Spleen (tissue), 7 donors: Measurements from ENCODE around the gene C12orf56.

Source experiments
- POLR2A ChIP-seq, 3 donors: fragments of 450-650 bp; IDR thresholded peaks; one replicate each; pipeline ENCODE4 v1.5.1; 2017; ENCODE audit warnings: antibody characterized with exemption in 3 of 3, mild to moderate bottlenecking in 1 of 3
- TF ChIP-seq, protein P1 (sequence below), 11 experiments: fragments of 200-600 bp in 7 of 11; fragments of 450-650 bp in 4 of 11; sonication (generic) in 4 of 11; IDR thresholded peaks in 8 of 11; conservative IDR thresholded peaks in 3 of 11; 1 replicate in 7 of 11; 2 replicates in 4 of 11; pipeline versions ENCODE4 v1.4.0 to v1.8.0; 2016 to 2021; ENCODE audit warnings: antibody characterized with exemption in 11 of 11, inconsistent platforms in 4 of 11, mild to moderate bottlenecking in 1 of 11
- donor health status: DM: no; HTN: no; CAD: no; lungs with moderate emphysema.
- donor health status: DM: no; HTN: no; CAD: no.
- donor health status: DM: no; HTN: no; CAD: no.

DNA sequence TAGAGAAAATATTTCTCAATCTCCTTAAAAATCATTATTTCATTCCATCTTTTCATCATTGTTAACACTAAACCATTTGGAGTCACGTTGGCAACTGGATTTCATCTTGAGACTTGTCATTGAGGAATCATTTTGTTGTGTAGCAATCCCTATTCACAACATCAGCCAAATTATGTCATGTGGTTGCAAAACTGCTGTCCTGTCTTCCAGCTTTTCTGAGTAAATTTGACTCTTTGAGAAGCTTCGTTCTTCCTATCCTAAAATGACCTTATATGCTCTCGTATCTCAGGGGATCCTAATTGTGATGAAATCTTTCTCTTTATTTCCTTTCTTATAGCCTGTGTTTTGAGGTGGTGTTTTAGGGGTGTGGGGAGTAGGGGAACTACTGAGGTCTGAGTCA, 137.9 kb downstream of the C12orf56 start:
- no peak for TF ChIP-seq POLR2A (IDR thresholded peaks at IDR 0.05)
- TF ChIP-seq, protein P1, sequence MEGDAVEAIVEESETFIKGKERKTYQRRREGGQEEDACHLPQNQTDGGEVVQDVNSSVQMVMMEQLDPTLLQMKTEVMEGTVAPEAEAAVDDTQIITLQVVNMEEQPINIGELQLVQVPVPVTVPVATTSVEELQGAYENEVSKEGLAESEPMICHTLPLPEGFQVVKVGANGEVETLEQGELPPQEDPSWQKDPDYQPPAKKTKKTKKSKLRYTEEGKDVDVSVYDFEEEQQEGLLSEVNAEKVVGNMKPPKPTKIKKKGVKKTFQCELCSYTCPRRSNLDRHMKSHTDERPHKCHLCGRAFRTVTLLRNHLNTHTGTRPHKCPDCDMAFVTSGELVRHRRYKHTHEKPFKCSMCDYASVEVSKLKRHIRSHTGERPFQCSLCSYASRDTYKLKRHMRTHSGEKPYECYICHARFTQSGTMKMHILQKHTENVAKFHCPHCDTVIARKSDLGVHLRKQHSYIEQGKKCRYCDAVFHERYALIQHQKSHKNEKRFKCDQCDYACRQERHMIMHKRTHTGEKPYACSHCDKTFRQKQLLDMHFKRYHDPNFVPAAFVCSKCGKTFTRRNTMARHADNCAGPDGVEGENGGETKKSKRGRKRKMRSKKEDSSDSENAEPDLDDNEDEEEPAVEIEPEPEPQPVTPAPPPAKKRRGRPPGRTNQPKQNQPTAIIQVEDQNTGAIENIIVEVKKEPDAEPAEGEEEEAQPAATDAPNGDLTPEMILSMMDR (IDR thresholded peaks at IDR 0.05 in 8 of 11, conservative IDR thresholded peaks at IDR 0.05 in 3 of 11), result no peak
